ENCODE results near the gene PPP1R15A.
A peak's percentile ranks its signal among the peaks of the same experiment; 100 is the strongest.

The PPP1R15A gene

GRCh38 chr19:48913114-48913889 is 41.1 kb downstream of the PPP1R15A start:
- Histone ChIP-seq H3K14ac (ENCODE audit: low read length) (no peak overlapping the region), H3K4me2 (ENCODE audit: insufficient read depth, low read length, poor library complexity, severe bottlenecking) (no peak overlapping the region), H3K4me1 (ENCODE audit: control insufficient read depth in 2 of 2, insufficient read depth in 1 of 2, low read depth in 1 of 2, low read length in 2 of 2) (no peaks in the 10 kb centered on the region), H3K79me1 (ENCODE audit: low read depth, low read length) (no peaks in the 10 kb centered on the region), H2BK15ac (ENCODE audit: low read length) (no peak overlapping the region), H3K9ac (ENCODE audit: low read depth, low read length, poor library complexity) (no peak overlapping the region), H3K23ac (ENCODE audit: low read depth, low read length, poor library complexity) (no peak overlapping the region), H3K9me3 (replicated peaks in 1 of 2; ENCODE audit: control insufficient read depth in 2 of 2, insufficient read depth in 1 of 2, low read depth in 1 of 2, low read length in 2 of 2) (peaks cover 0 to 2% of the 10 kb centered on the region in 2 donors), H2BK120ac (ENCODE audit: low read depth, low read length) (no peak overlapping the region), H3K4ac (ENCODE audit: low read length) (no peak overlapping the region), H2AK5ac (ENCODE audit: low read depth, low read length) (peak overlapping the region; percentile 28), H4K91ac (ENCODE audit: low read depth, low read length, poor library complexity) (no peak overlapping the region), H3K36me3 (replicated peaks in 1 of 2; ENCODE audit: control insufficient read depth in 2 of 2, insufficient read depth in 2 of 2, low read length in 2 of 2) (peaks cover 43 to 89% of the 10 kb centered on the region in 2 donors), H2BK5ac (ENCODE audit: low read length) (no peak overlapping the region), H3K4me3 (ENCODE audit: low read length in 2 of 2) (no peak overlapping the region), H3K18ac (ENCODE audit: low read length) (no peak overlapping the region), H3K27ac (replicated peaks; ENCODE audit: low read length) (no peak overlapping the region), H2BK12ac (ENCODE audit: low read length) (no peak overlapping the region), H2AFZ (ENCODE audit: low read length) (no peak overlapping the region), H4K8ac (ENCODE audit: low read depth, low read length) (no peak overlapping the region), H3K27me3 (ENCODE audit: control insufficient read depth in 3 of 3, insufficient read depth in 3 of 3, low read depth in 1 of 3, low read length in 3 of 3) (no peaks in the 10 kb centered on the region)
- DNase-seq (ENCODE audit: low spot score) = no peak
- no CpG with 5 or more reads among the region's 9 CpGs for WGBS, 2 donors (ENCODE audit: extremely low coverage in 2 of 2, insufficient read length in 2 of 2, insufficient replicate concordance in 1 of 2)

DNA sequence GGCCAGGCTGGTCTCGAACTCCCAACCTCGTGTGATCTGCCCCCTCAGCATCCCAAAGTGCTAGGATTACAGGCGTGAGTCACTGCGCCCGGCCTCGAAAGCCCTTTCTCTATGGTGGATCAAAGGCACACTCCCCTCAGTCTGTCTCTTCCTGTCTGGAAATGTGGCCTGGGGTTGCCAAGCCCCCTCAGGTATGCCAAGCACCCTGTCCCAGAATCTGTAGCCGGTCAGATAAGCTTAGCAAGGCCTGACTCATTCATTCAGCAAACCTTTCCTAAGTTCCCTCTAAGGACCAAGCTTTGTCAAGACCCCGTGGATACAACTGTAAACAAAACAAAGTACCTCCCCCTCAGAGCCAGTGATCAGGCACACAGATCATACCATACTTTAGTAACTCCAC is 42.0 kb downstream of the PPP1R15A start:
- Histone ChIP-seq H2BK5ac (ENCODE audit: low read length) (no peak overlapping the region), H3K4ac (ENCODE audit: low read length) (no peak overlapping the region), H4K91ac (ENCODE audit: low read depth, low read length, poor library complexity) (no peak overlapping the region), H3K4me1 (ENCODE audit: control insufficient read depth in 2 of 2, insufficient read depth in 1 of 2, low read depth in 1 of 2, low read length in 2 of 2) (no peaks in the 10 kb centered on the region), H3K18ac (ENCODE audit: low read length) (no peak overlapping the region), H2AK5ac (ENCODE audit: low read depth, low read length) (no peak overlapping the region), H3K27ac (replicated peaks; ENCODE audit: low read length) (no peak overlapping the region), H4K8ac (ENCODE audit: low read depth, low read length) (no peak overlapping the region), H3K27me3 (ENCODE audit: control insufficient read depth in 3 of 3, insufficient read depth in 3 of 3, low read depth in 1 of 3, low read length in 3 of 3) (no peaks in the 10 kb centered on the region), H3K79me1 (ENCODE audit: low read depth, low read length) (no peaks in the 10 kb centered on the region), H3K23ac (ENCODE audit: low read depth, low read length, poor library complexity) (no peak overlapping the region), H3K14ac (ENCODE audit: low read length) (no peak overlapping the region), H3K9me3 (replicated peaks in 1 of 2; ENCODE audit: control insufficient read depth in 2 of 2, insufficient read depth in 1 of 2, low read depth in 1 of 2, low read length in 2 of 2) (peaks cover 0 to 2% of the 10 kb centered on the region in 2 donors), H2BK120ac (ENCODE audit: low read depth, low read length) (no peak overlapping the region), H3K36me3 (replicated peaks in 1 of 2; ENCODE audit: control insufficient read depth in 2 of 2, insufficient read depth in 2 of 2, low read length in 2 of 2) (peaks cover 44 to 90% of the 10 kb centered on the region in 2 donors), H2AFZ (ENCODE audit: low read length) (no peak overlapping the region), H2BK12ac (ENCODE audit: low read length) (no peak overlapping the region), H3K4me2 (ENCODE audit: insufficient read depth, low read length, poor library complexity, severe bottlenecking) (no peak overlapping the region), H3K9ac (ENCODE audit: low read depth, low read length, poor library complexity) (no peak overlapping the region), H2BK15ac (ENCODE audit: low read length) (no peak overlapping the region), H3K4me3 (ENCODE audit: low read length in 2 of 2) (no peak overlapping the region)
- WGBS, 2 donors (ENCODE audit: extremely low coverage in 2 of 2, insufficient read length in 2 of 2, insufficient replicate concordance in 1 of 2) = no CpG with 5 or more reads among the region's 8 CpGs
- no peak for DNase-seq (ENCODE audit: low spot score)

DNA sequence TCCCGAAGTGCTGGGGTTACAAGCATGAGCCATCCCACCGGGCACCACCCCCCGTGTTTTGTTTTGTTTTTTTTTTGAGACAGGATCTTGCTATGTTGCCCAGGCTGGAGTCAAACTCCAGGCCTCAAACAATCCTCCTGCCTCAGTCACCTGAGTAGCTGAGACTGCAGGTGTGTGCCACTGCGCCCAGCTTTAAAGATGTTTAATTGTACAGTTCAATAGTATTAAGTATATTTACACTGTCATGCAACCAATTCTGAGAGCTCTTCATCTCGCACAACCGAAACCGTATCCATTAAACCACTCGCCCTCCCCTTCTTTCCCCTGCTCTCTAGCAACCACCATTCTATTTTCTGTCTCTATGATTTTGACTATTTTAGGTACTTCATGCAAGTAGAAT is 43.5 kb downstream of the PPP1R15A start:
- no peak overlapping the region for H4K8ac ChIP-seq (ENCODE audit: low read depth, low read length)
- no peak overlapping the region for H3K27ac ChIP-seq (replicated peaks; ENCODE audit: low read length)
- no peak overlapping the region for H2BK15ac ChIP-seq (ENCODE audit: low read length)
- no peak overlapping the region for H3K4me2 ChIP-seq (ENCODE audit: insufficient read depth, low read length, poor library complexity, severe bottlenecking)
- no peak overlapping the region for H4K91ac ChIP-seq (ENCODE audit: low read depth, low read length, poor library complexity)
- no peaks in the 10 kb centered on the region for H3K79me1 ChIP-seq (ENCODE audit: low read depth, low read length)
- no peak overlapping the region for H2BK120ac ChIP-seq (ENCODE audit: low read depth, low read length)
- H3K14ac ChIP-seq (ENCODE audit: low read length) = no peak overlapping the region
- H2AK5ac ChIP-seq (ENCODE audit: low read depth, low read length) = no peak overlapping the region
- H3K36me3 ChIP-seq (replicated peaks in 1 of 2; ENCODE audit: control insufficient read depth in 2 of 2, insufficient read depth in 2 of 2, low read length in 2 of 2) = peaks cover 43 to 88% of the 10 kb centered on the region in 2 donors
- no peak overlapping the region for H2AFZ ChIP-seq (ENCODE audit: low read length)
- DNase-seq (ENCODE audit: low spot score) = no peak
- H3K4me1 ChIP-seq (ENCODE audit: control insufficient read depth in 2 of 2, insufficient read depth in 1 of 2, low read depth in 1 of 2, low read length in 2 of 2) = no peaks in the 10 kb centered on the region
- no peak overlapping the region for H2BK5ac ChIP-seq (ENCODE audit: low read length)
- H3K18ac ChIP-seq (ENCODE audit: low read length) = no peak overlapping the region
- H3K9me3 ChIP-seq (replicated peaks in 1 of 2; ENCODE audit: control insufficient read depth in 2 of 2, insufficient read depth in 1 of 2, low read depth in 1 of 2, low read length in 2 of 2) = peaks cover 0 to 2% of the 10 kb centered on the region in 2 donors
- no peak overlapping the region for H3K23ac ChIP-seq (ENCODE audit: low read depth, low read length, poor library complexity)
- WGBS, 2 donors (ENCODE audit: extremely low coverage in 2 of 2, insufficient read length in 2 of 2, insufficient replicate concordance in 1 of 2) = no CpG with 5 or more reads among the region's 8 CpGs
- no peak overlapping the region for H2BK12ac ChIP-seq (ENCODE audit: low read length)
- H3K9ac ChIP-seq (ENCODE audit: low read depth, low read length, poor library complexity) = no peak overlapping the region
- H3K4me3 ChIP-seq (ENCODE audit: low read length in 2 of 2) = no peak overlapping the region
- no peaks in the 10 kb centered on the region for H3K27me3 ChIP-seq (ENCODE audit: control insufficient read depth in 3 of 3, insufficient read depth in 3 of 3, low read depth in 1 of 3, low read length in 3 of 3)
- H3K4ac ChIP-seq (ENCODE audit: low read length) = no peak overlapping the region

- H2BK12ac ChIP-seq (ENCODE audit: low read length) = no peak overlapping the region
- H3K9me3 ChIP-seq (replicated peaks in 1 of 2; ENCODE audit: control insufficient read depth in 2 of 2, insufficient read depth in 1 of 2, low read depth in 1 of 2, low read length in 2 of 2) = no peaks in the 10 kb centered on the region
- no peak overlapping the region for H3K23ac ChIP-seq (ENCODE audit: low read depth, low read length, poor library complexity)
- H3K18ac ChIP-seq (ENCODE audit: low read length) = no peak overlapping the region
- peak overlapping the region; percentile 35 for H2BK5ac ChIP-seq (ENCODE audit: low read length)
- peaks cover 40 to 87% of the 10 kb centered on the region in 2 donors for H3K36me3 ChIP-seq (replicated peaks in 1 of 2; ENCODE audit: control insufficient read depth in 2 of 2, insufficient read depth in 2 of 2, low read length in 2 of 2)
- H3K27me3 ChIP-seq (ENCODE audit: control insufficient read depth in 3 of 3, insufficient read depth in 3 of 3, low read depth in 1 of 3, low read length in 3 of 3) = no peaks in the 10 kb centered on the region
- H2BK15ac ChIP-seq (ENCODE audit: low read length) = no peak overlapping the region
- no peak overlapping the region for H4K8ac ChIP-seq (ENCODE audit: low read depth, low read length)
- no peak overlapping the region for H3K27ac ChIP-seq (replicated peaks; ENCODE audit: low read length)
- WGBS, 2 donors (ENCODE audit: extremely low coverage in 2 of 2, insufficient read length in 2 of 2, insufficient replicate concordance in 1 of 2) = no CpG with 5 or more reads among the region's 6 CpGs
- H2AK5ac ChIP-seq (ENCODE audit: low read depth, low read length) = peak overlapping the region; percentile 1
- H3K9ac ChIP-seq (ENCODE audit: low read depth, low read length, poor library complexity) = no peak overlapping the region
- H3K4me2 ChIP-seq (ENCODE audit: insufficient read depth, low read length, poor library complexity, severe bottlenecking) = no peak overlapping the region
- H2BK120ac ChIP-seq (ENCODE audit: low read depth, low read length) = no peak overlapping the region
- no peak overlapping the region for H4K91ac ChIP-seq (ENCODE audit: low read depth, low read length, poor library complexity)
- no peak overlapping the region for H3K4me3 ChIP-seq (ENCODE audit: low read length in 2 of 2)
- no peak overlapping the region for H2AFZ ChIP-seq (ENCODE audit: low read length)
- no peaks in the 10 kb centered on the region for H3K4me1 ChIP-seq (ENCODE audit: control insufficient read depth in 2 of 2, insufficient read depth in 1 of 2, low read depth in 1 of 2, low read length in 2 of 2)
- H3K79me1 ChIP-seq (ENCODE audit: low read depth, low read length) = no peaks in the 10 kb centered on the region
- DNase-seq (ENCODE audit: low spot score) = no peak
- no peak overlapping the region for H3K4ac ChIP-seq (ENCODE audit: low read length)
- H3K14ac ChIP-seq (ENCODE audit: low read length) = no peak overlapping the region
These were observed 45.9 kb downstream of the PPP1R15A start for GRCh38 chr19:48918071-48918470.

Measured in neuronal stem cell (in vitro differentiated cells).